K562 (cell line): Measurements from ENCODE around the gene TPGS1. TPM values are rescaled to one million over a fixed set of nuclear protein-coding genes. Genes with fewer than 3 reads are reported as not detected.

ENCODE experiments used
- CCAR2 ChIP-seq: fragments of 200-400 bp; formaldehyde crosslinking; IDR thresholded peaks from 2 replicates; pipeline ENCODE4 v1.6.1; 2017; ENCODE audit warnings: mild to moderate bottlenecking, low read depth, low read length
- CUX1 ChIP-seq: fragments of 200-800 bp; sonication (Bioruptor generic); IDR thresholded peaks from 2 replicates; pipeline ENCODE4 v1.6.1; 2016; ENCODE audit warnings: missing genetic modification characterization, missing compliant biosample characterization
- NFRKB ChIP-seq: fragments of 450-650 bp; IDR thresholded peaks from 2 replicates; pipeline ENCODE4 v1.6.1; 2016; ENCODE audit warnings: low read depth
- PREB ChIP-seq: sonication (generic); formaldehyde crosslinking; IDR thresholded peaks from 2 replicates; pipeline ENCODE4 v1.8.1; 2023; ENCODE audit warnings: mild to moderate bottlenecking, missing genetic modification reagents
- REST ChIP-seq, 2 experiments: fragments of 450-650 bp; formaldehyde crosslinking in 1 of 2; IDR thresholded peaks; 2 replicates each; pipeline versions ENCODE4 v1.4.0 to v1.6.1; 2014 to 2020; ENCODE audit warnings: mild to moderate bottlenecking in 2 of 2, borderline replicate concordance in 1 of 2, low read depth in 1 of 2
- TBL1XR1 ChIP-seq, 2 experiments: IDR thresholded peaks; 2 replicates each; pipeline ENCODE4 v1.6.1; 2012; ENCODE audit warnings: improper control_type of control experiment in 2 of 2, low read length in 2 of 2, mild to moderate bottlenecking in 1 of 2
- ZEB2 ChIP-seq: fragments of 450-650 bp; IDR thresholded peaks from 2 replicates; pipeline ENCODE4 v1.6.1; 2016
- ZNF592 ChIP-seq: fragments of 450-650 bp; IDR thresholded peaks from 2 replicates; pipeline ENCODE4 v1.6.1; 2017; ENCODE audit warnings: antibody characterized with exemption, mild to moderate bottlenecking
- polyA plus RNA-seq, 8 experiments: library from polyadenylated mRNA; depleted of rRNA in 4 of 8; stranded (reverse) in 5 of 8; unstranded in 3 of 8; fragments of >200 nt; fragmentation: Nextera tagmentation in 2 of 8; fragmentation: Illumina TruSeq in 1 of 8; extraction: Ambion mirVana in 2 of 8; extraction: Trizol in 1 of 8; gene quantifications; 2 replicates each; pipeline versions ENCODE4 v1.2.1 to v1.2.3, GENCODE V29; 2011 to 2014; ENCODE audit warnings: inconsistent platforms in 1 of 8, missing spikeins in 1 of 8
- total RNA-seq, 7 experiments: library from RNA; depleted of rRNA in 6 of 7; stranded (reverse); fragments of >200 nt in 6 of 7; fragmentation: Illumina TruSeq in 2 of 7; extraction: Trizol in 2 of 7; gene quantifications; 2 replicates each; pipeline versions ENCODE4 v1.2.1 to v1.2.3, GENCODE V29; 2011 to 2021; ENCODE audit warnings: low replicate concordance in 1 of 7

TPGS1 gene
- total and polyA plus RNA-seq, 9 of the 15 experiments (the other 6 are each of a cell fraction or from before 2014, with no cell fraction given), result 0.30 to 31.6 (median 1.2) TPM; not detected in 2

- TF ChIP-seq PREB (CRISPR knock-in tag) (no peak), CUX1 (CRISPR knock-in tag) (no peak), TBL1XR1 (IDR thresholded peaks at IDR 0.05; ENCODE audit: low read length in 2 of 2) (no peak), ZEB2 (no peak), ZNF592 (peak; percentile 91), NFRKB (no peak), REST (IDR thresholded peaks at IDR 0.05; ENCODE audit: borderline replicate concordance) (no peak), REST (CRISPR knock-in tag; IDR thresholded peaks at IDR 0.05; ENCODE audit: low read depth) (0 out of 2 replicates have a peak, but pooled peaks have one; percentile 29), CCAR2 (no peak)
These were observed 16.1 kb upstream of the TPGS1 start (continued) for GRCh38 chr19:491146-491741.
